Glutamatergic neuron (in vitro differentiated cells): ENCODE data around the gene INPP4B. TPM values are rescaled to one million over a fixed set of nuclear protein-coding genes. Genes with fewer than 3 reads are reported as not detected.

ENCODE experiments used
- DNase-seq: peaks from one replicate; pipeline ENCODE4 v3.0.0; 2022
- H3K27ac Mint-ChIP-seq: one replicate; pipeline ENCODE4 v1.8.0; 2020; ENCODE audit warnings: mild to moderate bottlenecking, mixed read lengths, inconsistent platforms; ENCODE audit not compliant: unreplicated experiment
- H3K27me3 Mint-ChIP-seq: one replicate; pipeline ENCODE4 v1.8.0; 2020; ENCODE audit warnings: mild to moderate bottlenecking, moderate library complexity, mixed read lengths, inconsistent platforms; ENCODE audit not compliant: unreplicated experiment
- H3K36me3 Mint-ChIP-seq: one replicate; pipeline ENCODE4 v1.8.0; 2020; ENCODE audit warnings: mild to moderate bottlenecking, mixed read lengths, inconsistent platforms; ENCODE audit not compliant: unreplicated experiment
- H3K4me1 Mint-ChIP-seq: one replicate; pipeline ENCODE4 v1.8.0; 2020; ENCODE audit warnings: mild to moderate bottlenecking, low read depth, mixed read lengths, inconsistent platforms; ENCODE audit not compliant: unreplicated experiment
- H3K4me3 Mint-ChIP-seq: one replicate; pipeline ENCODE4 v1.8.0; 2020; ENCODE audit warnings: mild to moderate bottlenecking, mixed read lengths, inconsistent platforms; ENCODE audit not compliant: unreplicated experiment
- H3K9me3 Mint-ChIP-seq: one replicate; pipeline ENCODE4 v1.8.0; 2020; ENCODE audit warnings: mild to moderate bottlenecking, moderate library complexity, mixed read lengths, inconsistent platforms; ENCODE audit not compliant: unreplicated experiment
- CTCF ChIP-seq: fragments of 200-600 bp; sonication (generic); IDR thresholded peaks from one replicate; pipeline ENCODE4 v1.5.0; 2021; ENCODE audit not compliant: partially characterized antibody, unreplicated experiment
- long read RNA-seq: library from polyadenylated mRNA; unstranded; transcript quantifications from one replicate; pipeline ENCODE4 v2.0.0, GENCODE V29; 2020; ENCODE audit not compliant: unreplicated experiment
- total RNA-seq: library from RNA; stranded (reverse); fragmentation: NEBNext Ultra II Directional; extraction: Animal tissue kit (Norgen Biotek cat#: 25700); gene quantifications from one replicate; pipeline ENCODE4 v1.2.1, GENCODE V29; 2021; ENCODE audit not compliant: unreplicated experiment

Gene INPP4B
- 2.4 TPM for total RNA-seq
- long read RNA-seq, result 0 reads

DNA sequence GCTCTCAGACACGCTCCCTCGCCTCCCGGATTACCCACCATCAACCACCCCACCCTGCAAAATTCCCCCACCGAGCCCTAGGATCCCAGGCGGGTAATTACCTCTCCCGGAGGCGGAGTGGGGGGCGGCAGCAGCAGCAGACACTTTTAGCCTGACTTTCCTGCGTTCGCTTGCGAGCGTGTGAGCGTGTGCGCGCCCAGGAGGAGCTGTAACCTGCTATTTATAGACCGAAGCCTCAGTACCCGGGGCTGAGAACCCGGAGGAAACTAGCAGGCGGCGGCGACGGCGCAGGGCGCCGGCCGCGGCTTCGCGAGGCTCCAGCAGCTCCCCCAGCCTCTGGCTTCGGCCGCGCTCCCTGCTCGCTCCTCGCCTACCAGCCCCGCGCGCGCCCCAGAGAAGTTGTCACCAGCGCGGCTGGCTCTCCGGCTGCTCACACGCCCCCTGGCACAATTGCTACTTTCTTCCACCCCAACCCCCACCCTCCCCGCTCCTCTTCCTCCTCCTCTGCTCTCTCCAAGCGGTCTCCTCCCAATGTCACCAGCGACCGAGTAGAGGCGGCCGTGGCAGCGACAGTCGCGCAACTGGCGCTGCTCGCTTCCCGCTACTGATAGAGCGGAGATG is at the start of gene INPP4B:
Gene INPP4B, minus strand, starts transcription at position 194 of the 621 bp plus-strand sequence.
- no peaks in the 10 kb centered on the region for H3K36me3 Mint-ChIP-seq
- TF ChIP-seq CTCF, result no peak
- no peaks in the 10 kb centered on the region for H3K4me1 Mint-ChIP-seq
- H3K27ac Mint-ChIP-seq, result no peak within 1 kb of the TSS
- peak; percentile 72 for DNase-seq
- H3K4me3 Mint-ChIP-seq, result peak within 1 kb of the TSS; percentile 92
- H3K27me3 Mint-ChIP-seq, result peaks cover 5% of the 10 kb centered on the region
- H3K9me3 Mint-ChIP-seq, result peaks cover 5% of the 10 kb centered on the region

DNA sequence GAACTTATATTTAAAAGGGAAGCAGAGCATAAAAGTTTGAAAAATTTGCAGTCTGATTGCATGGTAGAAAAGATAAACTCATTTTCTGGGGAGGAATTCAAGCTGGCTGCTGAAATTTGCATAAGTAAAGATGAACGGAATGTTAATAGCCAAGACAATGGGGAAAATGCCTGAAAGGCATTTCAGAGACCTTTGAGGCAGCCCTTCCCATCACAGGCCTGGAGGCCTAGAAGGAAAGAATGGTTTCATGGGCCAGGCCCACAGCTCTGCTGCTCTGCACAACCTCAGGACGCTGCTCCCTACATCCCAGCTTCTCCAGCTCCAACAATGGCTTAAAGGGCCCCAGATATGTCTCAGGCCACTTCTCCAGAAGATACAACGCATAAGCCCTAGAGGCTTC is 46.9 kb upstream of the INPP4B start:
- H3K4me3 Mint-ChIP-seq, result no peak overlapping the region
- H3K4me1 Mint-ChIP-seq, result no peaks in the 10 kb centered on the region
- H3K27me3 Mint-ChIP-seq, result no peaks in the 10 kb centered on the region
- H3K36me3 Mint-ChIP-seq, result peaks cover 15% of the 10 kb centered on the region
- peaks cover 6% of the 10 kb centered on the region for H3K9me3 Mint-ChIP-seq
- DNase-seq, result no peak
- no peak for TF ChIP-seq CTCF
- no peak overlapping the region for H3K27ac Mint-ChIP-seq

DNA sequence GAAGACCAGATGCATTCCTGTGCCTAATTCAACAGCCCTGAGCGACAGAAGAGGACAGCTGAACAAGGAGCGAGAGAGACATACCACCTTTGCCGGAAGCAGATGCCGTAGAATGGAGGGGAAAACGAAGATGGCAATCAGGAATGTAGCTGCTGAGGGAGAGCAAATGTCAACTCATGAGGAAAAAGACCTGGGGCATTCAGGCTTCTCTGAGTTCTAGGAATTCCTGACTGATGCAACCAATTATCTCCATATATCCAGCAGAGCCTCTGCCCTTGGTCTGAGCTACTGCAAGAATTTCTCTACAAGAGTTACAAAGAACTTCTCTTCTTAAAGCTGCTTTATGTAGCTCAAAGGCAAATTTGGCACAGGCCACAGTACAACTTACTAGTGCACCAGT is 40.5 kb upstream of the INPP4B start:
- Mint-ChIP-seq H3K36me3 (no peaks in the 10 kb centered on the region), H3K9me3 (no peaks in the 10 kb centered on the region)
- DNase-seq, result no peak

GRCh38 chr4:142883040-142883832 is 37.1 kb upstream of the INPP4B start:
- Mint-ChIP-seq H3K4me3 (no peak overlapping the region), H3K27me3 (no peaks in the 10 kb centered on the region), H3K27ac (no peak overlapping the region), H3K4me1 (no peaks in the 10 kb centered on the region), H3K9me3 (no peaks in the 10 kb centered on the region), H3K36me3 (no peaks in the 10 kb centered on the region)
- peak; percentile 33 for TF ChIP-seq CTCF
- no peak for DNase-seq

More for the DNA sequence above, 40.5 kb upstream of the INPP4B start:
- H3K4me3 Mint-ChIP-seq, result no peak overlapping the region
- no peaks in the 10 kb centered on the region for H3K27me3 Mint-ChIP-seq
- no peak for TF ChIP-seq CTCF
- no peak overlapping the region for H3K27ac Mint-ChIP-seq
- H3K4me1 Mint-ChIP-seq, result no peaks in the 10 kb centered on the region

GRCh38 chr4:142882159-142882558 is 36.1 kb upstream of the INPP4B start:
- TF ChIP-seq CTCF, result no peak
- H3K36me3 Mint-ChIP-seq, result no peaks in the 10 kb centered on the region
- no peaks in the 10 kb centered on the region for H3K27me3 Mint-ChIP-seq
- no peak for DNase-seq
- H3K4me3 Mint-ChIP-seq, result no peak overlapping the region
- H3K27ac Mint-ChIP-seq, result no peak overlapping the region
- H3K9me3 Mint-ChIP-seq, result no peaks in the 10 kb centered on the region
- H3K4me1 Mint-ChIP-seq, result no peaks in the 10 kb centered on the region
